Measurements from ENCODE around the gene ANKRD6.
A peak's percentile ranks its signal among the peaks of the same experiment; 100 is the strongest.

The ANKRD6 gene

DNA sequence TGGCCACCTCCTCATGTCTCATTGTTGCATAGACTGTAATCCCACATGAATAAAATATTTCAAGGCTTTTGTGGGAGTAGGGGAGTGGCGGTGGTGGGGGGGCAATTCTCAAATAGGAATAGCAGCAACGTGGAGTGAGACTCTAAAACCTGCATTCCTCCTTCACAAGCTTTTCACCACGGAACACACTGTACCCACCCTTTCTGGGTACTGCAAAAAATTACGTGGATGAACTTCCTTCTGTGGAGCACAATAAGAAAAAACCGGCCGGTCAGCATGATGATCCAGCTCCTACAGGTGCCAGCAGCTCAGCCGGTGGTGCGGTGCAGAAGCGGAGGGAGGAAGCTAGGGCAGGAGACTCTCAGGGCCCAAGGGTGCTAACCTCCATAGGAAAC is 19.9 kb upstream of the ANKRD6 start:
- no peak for DNase-seq (ENCODE audit: low spot score)

GRCh38 chr6:89414215-89414614 is 18.7 kb upstream of the ANKRD6 start:
- DNase-seq (ENCODE audit: low spot score): no peak

- no peak for DNase-seq (ENCODE audit: low spot score)
Observed at GRCh38 chr6:89415185-89415584, 17.8 kb upstream of the ANKRD6 start.

DNA sequence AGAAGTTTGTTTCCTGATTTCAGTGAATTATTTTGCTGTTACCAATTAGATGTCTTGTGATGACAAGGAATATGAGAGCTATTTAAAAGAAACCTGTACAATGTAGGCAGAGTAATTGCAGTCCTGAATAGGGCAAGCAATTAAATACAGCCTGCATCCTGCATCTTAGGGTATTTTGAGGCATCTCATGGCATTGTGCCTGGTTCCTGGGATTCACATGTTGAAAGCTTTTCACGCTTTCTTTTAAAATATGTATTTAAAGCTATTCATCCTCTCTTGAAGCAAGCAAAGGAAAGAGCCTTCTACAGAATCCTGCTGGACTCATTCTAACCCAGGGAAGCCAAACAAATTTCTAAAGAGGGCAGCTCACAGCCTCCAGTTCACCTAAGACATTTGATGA is 16.2 kb upstream of the ANKRD6 start:
- no peak for DNase-seq (ENCODE audit: low spot score)

GRCh38 chr6:89430201-89430962 is 2.6 kb upstream of the ANKRD6 start:
- DNase-seq (ENCODE audit: low spot score): no peak

DNA sequence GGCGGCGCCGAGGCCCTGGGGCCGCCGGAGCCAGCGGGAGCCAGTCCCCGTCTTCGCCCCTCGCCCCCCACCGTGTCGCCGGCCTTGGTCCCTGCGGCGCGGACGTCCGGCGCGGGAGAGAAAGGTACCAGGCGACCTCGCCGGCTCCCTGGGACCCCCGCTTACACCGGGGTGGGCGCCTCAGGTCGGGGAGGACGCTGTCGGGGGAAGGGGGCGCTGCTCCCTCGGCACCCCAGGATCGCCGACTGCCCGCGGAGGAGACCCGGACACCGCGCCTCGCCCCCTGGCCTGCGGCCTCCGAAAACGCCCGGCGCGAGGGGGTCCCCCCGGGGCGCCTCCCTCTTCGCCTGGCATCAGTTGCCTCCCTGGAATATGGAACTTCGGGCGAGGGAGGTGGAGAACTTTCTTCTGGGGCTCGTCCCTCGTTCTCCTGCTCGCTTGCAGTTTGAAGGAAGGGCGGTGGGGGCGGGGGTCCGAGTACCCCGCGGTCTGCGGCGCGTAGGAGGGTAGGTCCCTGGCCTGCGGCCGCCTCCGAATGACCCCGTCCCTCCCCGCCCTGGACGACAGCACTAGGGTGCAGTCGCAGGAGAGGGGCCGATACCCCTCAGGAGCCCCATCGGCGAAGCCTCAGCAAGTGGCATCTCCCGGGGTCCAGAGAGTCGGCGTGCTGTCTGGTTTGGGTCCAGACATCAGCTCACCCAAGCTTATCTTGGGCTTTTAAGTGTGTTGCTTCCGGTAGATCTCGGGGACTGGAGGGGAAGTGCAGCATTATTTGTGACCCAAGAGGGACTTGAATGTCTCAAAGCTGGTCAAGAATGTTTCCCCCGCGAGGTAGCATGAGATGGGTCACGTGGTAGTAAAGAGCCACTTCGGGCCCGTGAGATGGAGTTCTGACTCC is 549 bp downstream of the ANKRD6 start:
- DNase-seq (ENCODE audit: low spot score): no peak

DNA sequence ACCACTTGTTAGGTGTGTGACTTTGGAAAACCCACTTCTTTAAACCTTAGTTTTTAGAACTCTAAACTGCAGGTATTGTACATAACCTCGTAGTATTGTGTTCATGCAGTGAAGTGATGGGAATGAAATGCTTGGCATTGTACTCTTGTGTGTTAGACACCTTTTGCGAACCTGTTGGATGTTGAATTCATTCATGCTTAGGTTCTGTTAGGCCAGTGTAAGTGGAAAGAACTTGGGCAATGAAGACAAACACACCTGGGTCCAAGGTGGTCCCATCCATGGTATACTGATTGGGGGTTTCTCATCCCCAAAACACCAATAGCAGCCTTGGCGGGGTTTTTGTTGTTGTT is 1.2 kb downstream of the ANKRD6 start:
- DNase-seq (ENCODE audit: low spot score): no peak

DNA sequence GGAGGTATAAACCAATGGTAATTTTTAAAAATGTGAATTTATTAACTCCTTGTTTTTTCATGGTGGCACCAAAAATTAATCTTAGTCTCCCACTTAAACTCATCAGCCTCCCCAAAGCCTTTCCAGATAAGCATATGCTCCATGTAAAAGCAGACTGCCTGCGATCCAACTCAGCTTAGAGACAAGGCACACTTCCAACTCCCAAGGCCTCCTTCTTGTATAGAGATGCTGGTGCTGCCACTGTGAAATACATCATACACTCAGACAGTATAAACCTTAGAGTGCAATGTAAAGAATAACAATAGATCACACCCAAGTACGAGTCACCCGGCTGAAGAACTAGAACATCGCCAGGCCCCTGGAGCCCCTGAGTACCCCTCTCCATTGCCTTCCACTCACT is 2.0 kb downstream of the ANKRD6 start:
- no peak for DNase-seq (ENCODE audit: low spot score)

DNA sequence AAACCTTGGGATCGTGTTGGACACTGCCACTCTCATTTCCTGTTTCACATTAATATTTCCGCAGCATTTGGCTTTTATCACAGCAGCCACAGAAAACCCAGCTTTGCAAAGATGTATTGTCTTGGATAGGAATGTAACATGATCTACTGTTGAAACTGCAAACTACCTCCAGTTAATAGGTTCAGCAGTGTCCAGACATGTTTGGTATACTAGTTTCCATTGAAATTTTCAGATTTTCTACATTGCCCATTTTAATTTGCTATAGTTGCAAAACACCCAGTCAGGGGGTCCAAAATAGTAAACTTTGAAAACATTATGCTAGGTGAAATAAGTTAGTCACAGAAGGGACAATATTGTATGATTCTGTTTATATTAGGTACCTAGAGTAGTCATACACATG is 3.3 kb downstream of the ANKRD6 start:
- no peak for DNase-seq (ENCODE audit: low spot score)

DNA sequence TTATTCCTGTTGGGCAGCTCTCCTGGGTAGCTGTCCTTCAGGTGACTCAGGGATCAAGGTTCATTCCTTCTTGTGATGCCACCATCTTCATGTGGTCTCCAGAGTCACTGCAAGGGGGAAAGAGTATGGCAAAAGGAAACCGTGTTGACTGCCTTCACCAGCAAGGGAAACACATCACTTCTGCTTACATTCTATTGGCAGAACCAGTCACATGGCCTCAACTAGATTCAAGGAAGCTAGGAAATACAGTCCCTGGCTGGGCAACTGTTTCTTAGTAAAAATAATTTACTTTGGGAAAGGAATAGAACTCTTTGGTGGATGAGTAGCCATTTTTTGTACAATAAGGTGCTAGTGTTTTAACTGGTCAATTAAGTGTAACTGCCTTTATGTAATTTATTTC is 5.3 kb downstream of the ANKRD6 start:
- DNase-seq (ENCODE audit: low spot score): no peak

DNA sequence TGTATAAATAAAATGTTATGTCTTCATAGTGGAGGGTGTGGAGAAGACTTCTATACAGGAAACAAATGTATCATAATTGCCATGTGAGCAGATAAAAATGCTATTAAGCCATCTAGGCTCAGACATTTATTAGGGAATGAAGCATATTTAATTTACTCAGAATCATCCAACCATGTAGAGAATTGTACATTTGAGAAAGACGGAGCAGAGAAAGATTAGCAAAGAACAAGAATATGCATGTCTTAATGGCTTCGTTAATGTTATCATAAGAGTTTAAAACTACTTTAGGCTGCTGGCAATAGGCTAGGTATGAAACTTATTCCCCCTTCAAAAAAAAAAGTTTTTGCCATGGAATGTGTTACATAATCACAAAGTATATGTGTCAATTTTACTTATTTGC is 6.1 kb downstream of the ANKRD6 start:
- DNase-seq (ENCODE audit: low spot score): no peak

DNA sequence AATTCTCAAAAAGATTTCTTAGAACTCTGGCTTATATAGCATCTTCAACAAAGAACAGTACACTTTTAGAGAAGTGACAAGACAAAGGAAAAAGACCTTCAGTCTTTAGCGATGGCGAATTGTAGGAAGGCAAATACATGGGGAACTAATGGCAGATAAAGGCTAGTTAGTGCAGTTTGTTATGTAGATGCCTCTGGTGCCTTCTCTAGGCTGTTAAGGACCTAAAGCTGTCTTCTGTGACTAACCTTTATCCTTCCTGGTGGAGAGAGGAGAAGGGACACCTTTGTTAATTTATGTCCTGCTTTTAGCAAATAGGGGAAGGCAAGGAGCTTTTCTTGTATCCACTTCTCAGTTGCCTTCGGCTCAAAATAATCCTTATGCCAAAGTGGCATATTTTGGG is 7.2 kb downstream of the ANKRD6 start:
- no peak for DNase-seq (ENCODE audit: low spot score)

- no peak for DNase-seq (ENCODE audit: low spot score)
Observed at GRCh38 chr6:89443658-89444057, 10.7 kb downstream of the ANKRD6 start.

DNA sequence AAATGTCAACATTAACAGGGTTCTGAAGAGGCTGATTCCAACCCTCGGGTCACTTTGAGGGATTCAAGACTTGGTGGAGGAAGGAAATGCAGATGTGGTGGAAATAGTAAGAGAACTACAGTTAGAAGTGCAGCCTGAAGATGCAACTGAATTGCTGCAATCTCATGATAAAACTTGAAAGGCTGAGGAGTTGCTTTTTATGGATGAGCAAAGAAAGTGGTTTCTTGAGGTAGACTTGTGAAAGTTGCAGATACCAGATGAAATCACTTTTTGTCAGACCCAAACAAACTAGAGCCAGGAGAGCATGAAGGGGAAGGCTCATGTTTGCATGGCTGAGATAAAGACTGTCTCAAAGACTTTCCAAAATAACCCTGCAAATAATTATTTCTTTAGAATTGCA is 16.2 kb downstream of the ANKRD6 start:
- no peak for DNase-seq (ENCODE audit: low spot score)

DNA sequence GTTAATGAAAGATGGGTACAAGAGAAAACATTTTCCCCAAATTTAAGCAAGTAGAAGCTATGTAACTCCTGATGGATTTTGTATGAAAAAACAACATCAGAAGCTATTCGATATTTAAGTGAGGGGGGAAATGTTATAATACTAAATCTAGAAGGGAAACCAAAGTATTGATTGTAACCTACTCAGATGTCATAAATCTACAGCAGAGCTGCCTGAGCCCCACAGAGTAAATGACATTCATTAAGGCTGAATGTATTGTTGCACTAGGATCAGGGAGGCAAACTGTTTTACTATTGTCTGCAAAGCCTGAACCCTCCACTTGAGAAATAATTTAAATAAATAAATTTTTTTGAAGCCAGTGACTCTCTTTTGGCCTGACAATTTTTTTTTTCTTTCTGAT is 19.3 kb downstream of the ANKRD6 start:
- DNase-seq (ENCODE audit: low spot score): no peak

DNA sequence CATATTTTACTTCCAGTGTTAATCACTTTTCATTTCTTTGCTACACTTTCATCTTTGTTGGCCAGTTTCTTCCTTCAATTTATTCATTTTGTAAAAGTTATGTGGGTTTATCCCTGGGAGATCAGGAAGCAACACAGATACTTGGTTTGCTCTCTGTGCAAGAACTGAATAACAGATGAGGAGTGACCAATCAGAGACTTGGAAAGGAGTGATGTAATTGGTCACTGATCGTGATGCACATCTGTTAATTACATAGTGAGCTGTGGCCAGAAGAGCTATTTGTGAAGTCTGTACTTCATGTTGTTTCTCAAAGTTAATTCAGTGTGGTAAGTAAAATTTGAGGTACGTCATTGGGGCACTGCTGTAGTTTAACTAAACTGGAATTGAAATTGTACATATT is 21.3 kb downstream of the ANKRD6 start:
- DNase-seq (ENCODE audit: low spot score): no peak

DNA sequence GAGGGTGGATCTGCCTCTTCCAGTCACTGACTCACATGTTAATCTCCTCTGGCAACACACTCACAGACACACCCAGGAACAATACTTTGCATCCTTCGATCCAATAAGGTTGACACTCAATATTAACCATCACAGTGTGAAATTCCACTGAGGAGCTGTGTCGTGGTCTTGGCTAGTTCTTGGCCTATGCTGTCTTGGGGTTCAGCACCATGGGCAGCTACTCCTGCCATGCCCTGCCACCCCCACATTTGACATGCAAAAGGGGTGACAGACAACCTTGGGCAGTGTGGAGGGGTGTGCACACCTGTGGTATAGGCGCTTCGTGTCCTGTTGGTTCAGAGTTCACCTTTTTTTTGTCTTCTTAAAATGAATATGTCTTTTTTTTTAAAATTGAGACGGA is 25.8 kb downstream of the ANKRD6 start:
- DNase-seq (ENCODE audit: low spot score): no peak

- DNase-seq (ENCODE audit: low spot score): no peak
Observed at GRCh38 chr6:89459501-89459900, 26.5 kb downstream of the ANKRD6 start.

DNA sequence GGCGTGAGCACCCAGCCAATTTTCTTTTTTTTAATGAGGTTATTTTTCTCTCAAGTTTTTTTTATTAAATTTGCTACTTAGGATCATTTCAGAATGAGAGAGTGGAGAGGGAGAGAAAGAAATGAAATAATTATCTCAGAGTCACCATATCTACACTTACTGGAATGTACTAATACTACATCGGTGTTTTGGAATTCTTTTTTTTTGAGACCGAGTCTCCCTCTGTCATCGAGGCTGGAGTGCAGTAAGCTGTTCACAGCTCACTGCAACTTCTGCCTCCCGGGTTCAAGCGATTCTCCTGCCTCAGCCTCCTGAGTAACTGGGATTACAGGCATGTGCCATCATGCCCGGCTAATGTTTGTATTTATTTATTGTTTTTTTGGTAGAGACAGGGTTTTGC is 27.8 kb downstream of the ANKRD6 start:
- DNase-seq (ENCODE audit: low spot score): no peak

DNA sequence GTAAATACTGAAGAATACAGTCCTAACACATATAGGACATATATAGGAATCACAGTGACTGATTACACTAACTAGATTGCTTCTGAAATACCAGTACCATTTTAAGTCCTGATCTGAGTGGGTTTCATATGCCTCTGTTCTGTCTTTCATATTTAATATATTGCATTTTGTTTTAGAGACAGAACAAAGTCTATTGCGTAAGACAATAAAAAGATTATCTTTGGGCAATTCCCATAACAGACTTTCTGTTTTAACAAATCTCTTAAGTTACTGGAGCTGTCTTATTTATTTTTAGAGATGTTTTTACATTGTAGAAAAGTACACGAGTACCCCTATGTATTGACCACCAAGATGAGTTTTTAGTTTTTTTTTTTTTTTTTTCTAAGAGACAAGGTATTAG is 29.6 kb downstream of the ANKRD6 start:
- DNase-seq (ENCODE audit: low spot score): no peak

DNA sequence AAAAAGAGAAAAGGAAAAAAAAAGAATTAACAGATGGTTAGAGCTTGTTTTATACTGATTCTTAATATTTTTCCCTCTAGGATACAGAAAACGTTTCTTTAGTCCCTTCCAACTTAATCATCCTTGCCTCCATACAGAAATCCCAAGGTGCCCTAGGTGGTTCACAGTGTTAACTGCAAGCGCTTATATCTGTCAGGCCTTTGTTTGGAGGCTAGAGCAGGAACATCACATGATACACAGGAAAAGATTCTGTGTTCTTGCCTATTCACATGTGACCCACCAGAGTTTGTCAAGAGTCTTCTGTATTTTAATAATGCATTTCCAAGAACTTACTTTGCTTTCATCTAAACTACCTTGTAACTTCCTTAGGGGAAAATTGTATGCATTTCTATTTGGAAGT is 31.3 kb downstream of the ANKRD6 start:
- peak; percentile 10 for DNase-seq (ENCODE audit: low spot score)

DNA sequence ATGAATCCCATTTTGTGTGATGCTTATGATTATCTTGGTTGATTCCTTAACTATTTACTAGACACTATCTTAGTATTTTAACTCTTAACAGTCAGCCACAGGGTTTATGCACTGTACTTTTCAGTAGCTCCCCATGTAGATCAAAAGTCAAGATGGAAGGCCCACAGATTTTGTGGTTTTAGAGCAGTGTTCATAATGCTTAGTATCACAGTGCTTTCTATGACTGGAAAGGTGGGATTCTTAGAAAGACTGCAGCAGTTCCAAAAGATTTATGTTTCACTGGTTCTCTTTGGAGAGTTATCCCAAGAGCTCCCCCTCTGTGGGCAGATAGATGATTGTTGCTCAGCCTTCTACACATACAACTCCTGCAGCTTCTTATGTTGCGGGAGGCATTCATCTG is 34.5 kb downstream of the ANKRD6 start:
- DNase-seq (ENCODE audit: low spot score): no peak

DNA sequence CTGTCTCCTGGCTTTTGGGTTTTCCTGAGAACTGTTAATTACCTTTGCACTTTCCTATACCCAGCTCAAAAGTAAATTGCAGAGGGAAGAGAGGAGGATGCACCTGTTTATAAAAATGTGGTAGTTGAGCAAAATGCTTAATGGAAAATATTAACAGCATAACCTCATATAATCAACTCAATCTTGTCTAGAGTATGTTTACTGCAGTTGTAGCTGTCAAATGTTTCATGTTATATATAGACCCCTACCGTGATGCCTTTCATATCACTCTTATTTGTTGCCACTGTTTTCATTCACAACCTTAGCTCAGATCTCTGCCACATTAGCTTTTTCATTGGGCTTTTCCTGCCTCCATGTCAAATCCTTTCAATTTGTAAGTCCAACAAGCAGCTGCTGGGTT is 36.0 kb downstream of the ANKRD6 start:
- no peak for DNase-seq (ENCODE audit: low spot score)

All from COLO829 (cell line).